Fibroblast of skin of right quadriceps (primary cell): ENCODE results near the gene PEX14.
"Not testable (repeated sequence)": the region's sequence is repeated elsewhere in the genome, so short reads cannot be mapped to it uniquely, and the experiment has no call there.

Source experiments
- DNase-seq: peaks from one replicate; pipeline ENCODE4 v3.0.0-alpha.2; 2013

Gene PEX14, protein sequence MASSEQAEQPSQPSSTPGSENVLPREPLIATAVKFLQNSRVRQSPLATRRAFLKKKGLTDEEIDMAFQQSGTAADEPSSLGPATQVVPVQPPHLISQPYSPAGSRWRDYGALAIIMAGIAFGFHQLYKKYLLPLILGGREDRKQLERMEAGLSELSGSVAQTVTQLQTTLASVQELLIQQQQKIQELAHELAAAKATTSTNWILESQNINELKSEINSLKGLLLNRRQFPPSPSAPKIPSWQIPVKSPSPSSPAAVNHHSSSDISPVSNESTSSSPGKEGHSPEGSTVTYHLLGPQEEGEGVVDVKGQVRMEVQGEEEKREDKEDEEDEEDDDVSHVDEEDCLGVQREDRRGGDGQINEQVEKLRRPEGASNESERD

DNA sequence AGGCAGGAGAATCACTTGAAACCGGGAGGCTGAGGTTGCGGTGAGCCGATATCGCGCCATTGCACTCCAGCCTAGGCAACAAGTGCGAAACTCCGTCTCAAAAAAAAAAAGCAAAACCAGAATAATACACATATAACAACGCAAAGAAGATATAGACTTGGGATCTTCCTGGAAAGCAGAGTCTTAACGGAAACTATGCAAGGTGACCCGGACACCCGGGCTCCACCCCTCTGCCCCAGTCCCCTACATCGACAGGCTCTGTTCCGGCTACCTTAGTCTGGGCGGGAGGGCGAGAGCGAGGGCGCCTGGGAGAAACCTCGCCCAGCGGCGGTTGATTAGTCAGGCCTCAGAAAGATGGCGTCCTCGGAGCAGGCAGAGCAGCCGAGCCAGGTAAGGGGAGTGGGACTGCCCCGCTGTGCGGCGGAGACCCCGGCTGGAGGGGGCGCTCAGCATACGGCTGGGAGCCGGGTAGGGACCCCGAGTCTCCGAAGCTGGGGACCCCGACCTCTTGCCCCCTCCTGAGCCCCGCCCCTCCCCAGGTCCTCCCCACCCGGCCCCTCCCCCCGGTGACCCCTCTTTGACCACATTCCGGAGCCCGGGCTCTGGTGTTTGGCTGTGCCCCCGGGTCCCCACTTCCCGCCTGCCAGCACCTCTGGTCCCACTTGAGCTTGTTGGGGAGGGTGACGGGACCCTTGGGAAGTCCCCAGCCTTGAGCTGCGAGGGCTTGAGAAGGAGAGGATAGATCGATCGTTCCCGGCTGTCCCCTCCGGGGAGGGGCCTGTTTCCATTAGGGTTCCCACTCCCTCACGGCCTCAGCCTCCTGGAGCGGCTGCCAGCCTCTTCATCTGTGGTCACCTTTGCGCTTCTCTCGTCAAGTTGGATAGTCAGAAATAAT is at the start of gene PEX14:
Gene PEX14, plus strand, starts transcription at position 338 of the 895 bp plus-strand sequence. Its CDS starts 17 bp downstream, at position 355.
- peak; percentile 84 for DNase-seq

DNA sequence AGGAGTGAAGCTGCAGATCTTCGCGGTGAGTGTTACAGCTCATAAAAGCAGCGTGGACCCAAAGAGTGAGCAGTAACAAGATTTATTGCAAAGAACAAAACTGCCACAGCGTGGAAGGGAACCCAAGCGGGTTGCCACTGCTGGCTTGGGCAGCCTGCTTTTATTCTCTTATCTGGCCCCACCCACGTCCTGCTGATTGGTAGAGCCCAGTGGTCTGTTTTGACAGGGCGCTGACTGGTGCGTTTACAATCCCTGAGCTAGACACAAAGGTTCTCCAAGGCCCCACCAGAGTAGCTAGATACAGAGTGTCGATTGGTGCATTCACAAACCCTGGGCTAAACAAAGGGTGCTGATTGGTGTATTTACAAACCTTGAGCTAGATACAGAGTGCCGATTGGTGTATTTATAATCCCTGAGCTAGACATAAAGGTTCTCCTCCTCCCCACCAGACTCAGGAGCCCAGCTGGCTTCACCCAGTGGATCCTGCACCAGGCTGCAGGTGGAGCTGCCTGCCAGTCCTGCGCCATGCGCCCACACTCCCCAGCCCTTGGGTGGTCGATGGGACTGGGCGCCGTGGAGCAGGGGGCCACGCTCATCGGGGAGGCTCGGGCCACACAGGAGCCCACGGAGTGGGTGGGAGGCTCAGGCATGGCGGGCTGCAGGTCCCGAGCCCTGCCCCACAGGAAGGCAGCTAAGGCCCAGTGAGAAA is 48.8 kb upstream of the PEX14 start:
- not testable (repeated sequence) for DNase-seq

DNA sequence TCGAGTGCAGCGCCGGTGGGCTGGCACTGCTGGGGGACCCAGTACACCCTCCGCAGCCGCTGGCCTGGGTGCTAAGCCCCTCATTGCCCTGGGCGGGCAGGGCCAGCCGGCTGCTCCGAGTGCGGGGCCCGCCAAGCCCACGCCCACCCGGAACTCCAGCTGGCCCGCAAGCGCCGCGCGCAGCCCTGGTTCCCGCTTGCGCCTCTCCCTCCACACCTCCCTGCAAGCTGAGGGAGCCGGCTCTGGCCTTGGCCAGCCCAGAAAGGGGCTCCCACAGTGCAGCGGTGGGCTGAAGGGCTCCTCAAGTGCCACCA is 48.3 kb upstream of the PEX14 start:
- DNase-seq = not testable (repeated sequence)

DNA sequence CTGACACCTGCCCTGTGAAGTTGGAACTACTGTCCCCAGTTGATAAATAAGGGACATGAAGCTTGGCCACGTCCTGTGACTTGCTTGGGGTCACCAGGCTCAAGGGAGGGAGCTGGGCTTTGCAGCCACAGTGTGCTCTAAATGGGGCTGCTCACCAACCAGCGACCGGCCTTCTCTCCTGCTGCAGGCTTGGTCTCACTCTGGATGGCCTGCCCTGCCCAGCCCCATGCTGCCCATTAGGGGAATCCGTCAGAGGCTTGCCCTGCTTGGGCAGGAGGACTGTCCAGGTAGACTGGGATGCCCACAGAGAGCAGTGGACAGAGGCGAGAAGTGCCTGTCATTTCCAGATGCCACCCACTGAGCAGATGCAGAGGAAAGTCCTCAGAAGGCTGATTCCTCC is 45.8 kb upstream of the PEX14 start:
- no peak for DNase-seq

DNA sequence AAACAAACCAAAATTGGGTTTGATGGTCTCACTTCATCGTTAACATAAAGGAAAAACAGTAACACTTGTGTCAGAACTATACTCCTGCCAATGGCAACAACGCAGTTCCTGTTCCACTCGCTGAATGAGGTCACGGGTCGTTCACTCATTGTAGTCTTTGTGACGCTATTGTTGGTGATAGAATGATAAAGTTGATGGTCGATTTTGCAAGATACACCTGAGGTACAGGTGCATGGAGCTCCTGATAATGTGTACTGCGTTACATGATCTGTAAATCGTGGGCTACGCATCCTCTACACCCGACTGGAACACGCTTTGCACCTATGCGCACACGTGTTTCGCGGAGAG is 44.9 kb upstream of the PEX14 start:
- no peak for DNase-seq

DNA sequence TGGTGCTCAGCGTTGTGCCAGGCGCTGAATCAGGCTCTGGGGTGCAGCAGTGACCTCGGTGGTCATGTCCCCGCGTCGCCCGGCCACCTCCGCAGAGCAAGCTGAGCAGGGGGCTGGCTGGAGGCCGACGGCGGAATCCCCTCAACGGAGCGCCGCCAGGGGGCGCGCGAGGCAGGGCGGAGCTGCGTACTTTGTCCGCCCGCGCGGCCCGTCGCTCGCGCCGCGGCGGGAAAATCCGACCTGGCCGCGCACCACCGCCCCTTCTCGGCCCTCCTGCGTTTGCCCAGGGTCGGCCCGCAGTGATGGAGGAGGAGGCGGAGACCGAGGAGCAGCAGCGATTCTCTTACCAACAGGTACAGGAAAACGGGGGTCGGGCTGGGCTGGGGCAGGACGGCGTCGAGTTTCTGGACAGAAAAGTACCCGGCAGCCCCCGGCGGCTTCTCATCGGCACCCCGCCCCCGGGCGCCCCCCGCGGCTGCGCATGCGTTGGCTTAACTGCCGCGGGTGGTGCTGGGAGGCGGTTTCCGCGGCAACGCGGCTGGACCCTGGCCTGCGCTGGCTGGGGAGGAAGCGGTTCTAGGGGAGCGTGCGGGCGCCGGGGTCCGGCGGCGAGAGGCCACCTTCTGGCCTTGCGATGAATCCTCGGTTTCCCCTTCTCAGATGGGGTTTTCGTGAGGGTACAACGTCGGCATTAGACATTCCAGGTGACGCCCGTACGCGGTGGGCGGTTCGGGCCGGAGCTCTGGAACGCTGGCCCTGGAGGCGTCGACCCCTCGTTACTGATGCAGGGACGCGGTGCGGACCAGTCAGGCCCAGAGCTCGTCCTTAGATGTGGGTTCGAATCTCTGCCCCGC is 44.3 kb upstream of the PEX14 start, which contains the start of gene CENPS:
Gene CENPS, plus strand, starts transcription at position 218 of the 854 bp plus-strand sequence. Its CDS starts 85 bp downstream, at position 303.
- peak; percentile 83 for DNase-seq

DNA sequence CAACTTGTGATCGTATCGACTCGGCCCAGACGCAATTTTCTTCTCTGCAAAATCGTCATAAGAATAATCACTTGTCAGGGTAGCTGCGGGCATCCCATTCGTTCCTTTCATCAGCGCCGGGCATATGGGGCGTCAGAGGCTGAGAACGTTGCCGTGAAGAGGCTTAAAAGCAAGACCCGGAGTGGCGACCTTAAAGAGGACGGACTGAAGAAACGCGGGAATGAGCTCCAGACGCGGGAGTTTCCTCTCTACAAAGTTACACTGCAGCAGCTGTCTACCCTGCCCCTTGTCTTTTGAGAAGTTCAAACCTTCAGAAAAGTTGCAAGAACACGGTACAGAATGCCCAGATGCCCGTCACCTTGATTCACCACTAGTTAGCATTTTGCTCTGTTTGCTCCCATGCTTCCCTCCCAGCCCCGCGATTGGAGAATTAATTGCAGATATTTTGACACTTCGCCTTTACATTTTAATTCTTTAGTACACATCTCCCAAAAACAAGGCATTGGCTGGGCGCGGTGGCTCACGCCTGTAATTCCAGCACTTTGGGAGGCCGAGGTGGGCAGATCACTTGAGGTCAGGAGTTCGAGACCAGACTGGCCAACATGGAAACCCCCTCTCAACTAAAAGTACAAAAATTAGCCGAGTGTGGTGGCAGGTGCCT is 43.5 kb upstream of the PEX14 start:
- peak; percentile 10 for DNase-seq

DNA sequence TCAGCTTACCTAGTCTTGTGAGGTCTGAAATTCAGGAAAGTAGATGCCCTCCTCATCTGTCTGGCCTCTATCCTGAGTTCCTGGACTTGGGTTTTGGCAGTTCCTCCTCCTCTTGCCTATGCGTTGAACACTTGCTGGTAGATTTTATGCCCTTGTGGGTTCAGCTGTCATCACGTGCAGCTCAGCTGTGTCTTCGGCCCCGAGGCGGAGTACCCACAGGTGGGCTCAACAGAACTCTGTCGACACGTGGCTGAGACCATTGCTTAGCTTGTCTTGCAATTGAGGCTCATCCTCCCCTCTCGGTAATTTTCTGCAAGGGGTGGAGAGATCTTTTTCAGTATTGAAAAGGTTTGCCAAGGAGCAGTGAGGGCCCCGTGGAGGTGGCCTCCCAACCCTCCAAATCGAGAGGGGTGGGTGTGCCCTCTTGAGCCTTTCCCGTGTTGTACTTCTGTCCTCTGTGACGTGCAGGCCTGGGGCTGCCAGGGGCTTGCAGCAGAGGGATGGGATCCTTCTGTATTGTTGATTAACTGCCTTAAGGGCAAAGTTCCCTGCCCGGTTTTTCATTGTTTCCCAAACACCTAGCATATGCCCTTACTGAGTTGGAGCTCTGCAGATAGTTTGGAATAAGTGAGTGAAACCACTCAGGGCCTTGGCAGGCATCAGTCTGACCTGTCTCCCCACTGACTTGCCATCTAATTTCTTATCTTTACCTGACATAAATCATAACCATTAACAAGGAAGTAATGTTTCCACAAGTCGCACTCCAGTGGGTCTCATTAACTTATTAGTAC is 41.6 kb upstream of the PEX14 start:
- no peak for DNase-seq

DNA sequence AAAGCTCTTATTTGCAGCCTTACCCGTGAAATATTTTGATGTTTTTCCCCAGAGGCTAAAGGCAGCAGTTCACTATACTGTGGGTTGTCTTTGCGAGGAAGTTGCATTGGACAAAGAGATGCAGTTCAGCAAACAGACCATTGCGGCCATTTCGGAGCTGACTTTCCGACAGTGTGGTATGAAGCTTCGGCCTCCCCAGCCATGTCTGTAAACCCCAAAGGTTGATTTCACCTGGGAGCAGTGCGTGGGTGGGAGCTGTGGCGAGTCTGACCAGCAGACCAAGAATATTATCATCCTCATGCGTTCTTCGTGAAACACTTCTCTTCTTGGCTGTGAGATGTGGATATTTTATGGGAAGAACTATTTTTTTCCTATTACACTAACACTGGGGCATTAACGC is 41.0 kb upstream of the PEX14 start:
- DNase-seq = no peak

DNA sequence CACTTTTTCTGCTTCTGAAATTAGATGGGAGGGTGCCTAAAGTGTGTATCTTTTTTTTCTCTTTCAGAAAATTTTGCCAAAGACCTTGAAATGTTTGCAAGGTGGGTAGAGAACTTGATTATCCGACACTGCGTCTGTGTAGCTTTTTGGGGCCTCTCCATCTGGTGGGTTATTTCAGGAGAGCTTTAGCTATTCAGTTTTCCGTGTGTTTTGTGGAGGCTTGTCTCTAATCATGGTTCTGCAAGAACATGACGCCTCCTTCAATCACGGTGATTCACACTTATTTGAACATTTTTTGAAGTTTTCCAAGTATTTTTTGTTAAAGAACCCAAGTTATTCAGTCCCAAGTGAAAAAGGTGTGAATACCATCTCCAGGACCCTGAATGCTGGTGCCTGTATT is 40.2 kb upstream of the PEX14 start:
- no peak for DNase-seq

DNA sequence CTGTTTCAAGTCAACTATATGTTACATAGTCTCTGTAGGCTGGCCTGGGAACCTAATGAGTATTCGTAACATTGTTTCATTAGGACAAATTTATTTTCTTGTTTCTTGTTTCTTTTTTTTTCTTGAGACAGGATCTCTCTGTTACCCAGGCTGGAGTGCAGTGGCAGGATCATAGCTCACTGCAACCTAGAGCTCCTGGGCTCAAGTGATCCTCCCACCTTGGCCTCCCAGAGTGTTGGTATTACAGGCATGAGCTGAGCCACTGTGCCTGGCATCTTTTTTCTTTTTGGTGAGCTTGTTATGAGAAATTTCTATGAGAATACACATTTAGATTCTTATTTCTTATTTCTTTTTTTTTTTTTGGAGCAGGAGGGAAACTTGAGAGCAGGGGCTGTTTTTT is 37.7 kb upstream of the PEX14 start:
- no peak for DNase-seq

DNA sequence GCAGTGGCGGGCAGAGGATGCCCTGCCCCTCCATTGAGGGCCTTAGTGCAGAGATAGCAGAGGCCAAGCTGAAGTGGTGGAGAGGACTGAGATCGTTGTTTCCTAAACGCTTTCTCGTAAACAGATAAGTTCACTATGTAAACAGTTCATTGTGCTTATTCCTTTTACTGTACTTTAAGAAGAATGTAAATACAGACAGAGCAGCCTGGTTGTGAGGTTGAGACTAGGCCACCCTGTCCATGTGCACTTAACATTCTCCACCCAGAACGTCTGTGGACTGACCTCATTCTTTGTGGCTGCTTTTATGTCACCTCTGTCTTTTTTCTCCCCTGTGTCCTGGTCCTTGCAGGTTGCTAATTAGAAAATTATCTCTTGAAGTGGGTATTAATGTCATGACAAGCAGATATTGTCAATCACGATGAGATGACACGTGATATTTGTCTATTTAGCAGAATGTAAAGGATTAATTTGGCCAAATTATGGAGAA is 36.0 kb upstream of the PEX14 start:
- DNase-seq = no peak

DNA sequence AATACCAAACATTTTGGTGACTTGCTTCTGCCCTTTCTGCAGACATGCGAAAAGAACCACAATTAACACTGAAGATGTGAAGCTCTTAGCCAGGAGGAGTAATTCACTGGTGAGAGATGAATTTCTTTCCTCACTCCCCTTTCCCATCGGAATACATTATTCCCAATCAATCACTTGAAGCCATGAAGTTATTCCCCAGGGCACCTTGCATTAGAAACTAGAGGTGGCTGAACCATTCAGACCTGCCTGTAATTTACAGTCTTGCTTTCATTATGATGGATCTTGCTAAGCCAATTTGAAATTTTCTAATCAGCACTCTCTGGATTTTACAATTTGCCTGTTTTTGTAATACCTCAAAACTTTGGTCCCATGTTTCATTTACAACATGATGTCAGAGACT is 34.4 kb upstream of the PEX14 start:
- DNase-seq = no peak

DNA sequence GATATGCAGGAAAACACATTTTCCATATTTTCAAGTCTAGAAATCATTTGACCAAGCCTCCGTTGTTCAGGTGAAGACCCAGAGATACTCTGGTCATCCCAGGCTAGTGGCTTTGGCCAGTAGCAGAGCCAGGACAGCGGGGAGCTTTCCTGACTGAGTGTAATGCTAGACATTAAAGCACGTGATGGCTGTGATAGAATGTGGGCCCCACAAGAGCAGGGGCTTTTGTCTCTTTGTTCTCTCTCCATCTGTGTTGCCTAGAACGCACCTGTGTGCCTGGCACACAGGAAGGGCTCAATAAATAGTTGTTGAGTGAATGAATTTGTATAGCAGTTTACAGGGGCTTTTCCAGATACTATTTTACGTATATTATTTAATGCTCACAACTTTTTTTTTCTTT is 34.0 kb upstream of the PEX14 start:
- DNase-seq = no peak

DNA sequence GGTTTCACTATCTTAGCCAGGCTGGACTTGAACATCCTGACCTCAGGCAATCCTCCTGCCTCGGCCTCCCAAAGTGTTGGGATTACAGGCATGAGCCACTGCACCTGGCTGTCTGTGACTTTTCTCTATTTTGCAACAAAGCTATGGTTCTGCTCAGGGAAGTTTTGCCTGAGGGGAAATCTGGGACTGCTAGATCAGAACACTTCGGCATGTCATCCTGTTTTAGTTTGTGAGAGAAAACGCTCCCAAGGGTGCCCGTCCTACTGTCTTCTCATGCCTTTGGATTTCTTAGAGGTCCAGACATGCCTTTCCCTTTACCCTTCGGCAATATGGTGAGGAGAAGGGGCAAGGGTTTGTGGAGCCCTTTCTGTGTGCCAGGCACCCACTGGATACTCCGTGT is 30.5 kb upstream of the PEX14 start:
- no peak for DNase-seq

DNA sequence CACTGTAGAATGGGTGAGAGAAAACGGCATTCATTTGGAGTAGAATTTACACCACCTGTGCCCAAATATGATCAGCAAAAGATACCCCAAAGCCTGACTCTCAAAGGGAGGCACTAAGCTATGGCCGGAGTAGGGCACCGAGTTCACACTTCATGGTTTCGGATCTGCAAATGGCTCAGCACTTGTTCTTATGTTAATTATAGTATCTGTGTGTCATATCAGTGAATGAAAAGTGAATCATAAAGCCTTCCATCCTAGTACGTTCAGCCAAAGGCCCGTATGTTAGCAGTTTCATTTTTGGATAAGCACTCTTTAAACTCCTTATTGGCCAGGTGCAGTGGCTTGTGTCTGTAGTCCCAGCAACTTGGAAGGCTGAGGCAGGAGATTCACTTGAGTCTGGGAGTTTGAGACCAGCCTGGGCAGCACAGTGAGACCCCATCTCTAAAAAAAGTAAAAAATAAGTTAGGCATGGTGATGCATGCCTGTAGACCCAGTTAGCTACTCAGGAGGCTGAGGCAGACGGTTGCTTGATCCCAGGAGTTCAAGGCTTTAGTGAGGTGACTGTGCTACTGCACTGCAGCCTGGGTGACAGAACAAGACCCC is 29.9 kb upstream of the PEX14 start:
- DNase-seq = no peak

DNA sequence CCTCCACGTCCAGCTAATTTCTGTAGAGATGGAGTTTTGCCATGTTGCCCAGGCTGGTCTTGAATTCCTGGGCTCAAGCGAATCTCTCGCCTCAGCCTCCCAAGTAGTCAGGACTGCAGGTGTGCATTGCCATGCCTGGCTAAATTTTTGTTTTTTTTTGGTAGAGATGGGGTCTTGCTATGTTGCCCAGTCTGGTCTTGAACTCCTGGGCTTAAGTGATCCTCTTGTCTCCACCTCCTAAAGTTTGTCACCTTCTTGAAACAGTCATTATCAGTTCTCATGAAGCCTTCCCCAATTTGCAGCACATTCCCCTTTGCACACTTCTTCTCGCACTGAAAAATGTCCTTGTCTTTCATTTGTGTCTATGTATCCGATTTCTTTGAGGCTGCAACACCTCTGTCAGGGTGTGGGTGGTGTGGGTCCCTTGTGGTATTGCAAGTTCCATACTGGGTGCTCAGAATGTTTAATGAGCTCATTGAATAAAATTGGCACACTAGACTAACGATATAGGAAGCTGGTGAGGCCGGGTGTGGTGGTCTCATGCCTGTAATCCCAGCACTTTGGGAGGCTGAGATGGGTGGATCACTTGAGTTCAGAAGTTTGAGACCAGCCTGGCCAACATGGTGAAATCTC is 27.8 kb upstream of the PEX14 start:
- no peak for DNase-seq

DNA sequence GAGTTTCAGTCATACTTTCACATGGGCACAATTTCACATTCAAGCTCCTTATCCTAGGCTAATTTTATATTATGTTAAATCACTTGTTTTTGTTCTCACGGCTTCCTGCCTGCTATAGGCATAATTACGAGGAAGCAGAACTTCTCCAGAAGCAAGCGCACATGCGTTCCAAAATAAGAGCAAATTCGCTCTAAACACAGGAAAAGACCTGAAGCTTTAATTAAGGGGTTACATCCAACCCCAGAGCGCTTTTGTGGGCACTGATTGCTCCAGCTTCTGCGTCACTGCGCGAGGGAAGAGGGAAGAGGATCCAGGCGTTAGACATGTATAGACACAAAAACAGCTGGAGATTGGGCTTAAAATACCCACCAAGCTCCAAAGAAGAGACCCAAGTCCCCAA is 25.0 kb upstream of the PEX14 start, which contains the start of gene CORT:
Gene CORT, plus strand, starts transcription at position 281 of the 400 bp plus-strand sequence. CDS start 193 bp downstream, outside the sequence.
- DNase-seq = no peak

DNA sequence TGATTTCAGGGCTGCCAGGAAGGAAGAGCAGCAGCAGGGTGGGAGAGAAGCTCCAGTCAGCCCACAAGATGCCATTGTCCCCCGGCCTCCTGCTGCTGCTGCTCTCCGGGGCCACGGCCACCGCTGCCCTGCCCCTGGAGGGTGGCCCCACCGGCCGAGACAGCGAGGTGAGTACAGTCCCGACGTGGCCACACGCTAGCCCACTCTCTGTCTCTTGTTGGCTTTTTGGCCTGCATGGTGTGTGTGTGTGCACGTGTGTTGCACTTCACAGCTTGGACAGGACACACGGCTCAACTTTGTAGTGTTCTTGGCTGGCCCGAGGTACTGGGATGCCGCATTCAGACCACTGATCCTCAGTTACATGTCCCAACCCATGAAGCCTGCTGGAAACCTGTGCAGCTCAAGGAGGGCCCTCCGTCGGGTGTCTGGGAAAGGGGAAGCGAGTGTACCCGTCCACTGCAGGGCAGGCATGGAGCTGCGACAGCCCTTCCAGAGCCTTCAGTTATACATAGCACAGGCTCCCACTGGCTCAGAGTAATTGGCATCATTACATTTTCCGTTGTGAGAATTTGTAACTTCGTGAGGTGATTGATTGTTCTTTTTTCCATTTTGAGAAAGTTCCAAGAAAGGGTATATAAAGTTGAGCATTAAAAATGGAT is 24.5 kb upstream of the PEX14 start:
- no peak for DNase-seq
